Spleen (tissue), 11 donors: ENCODE results near the gene HELB. TPM values are rescaled to one million over a fixed set of nuclear protein-coding genes. Genes with fewer than 3 reads are reported as not detected.

Experiments used
- DNase-seq: peaks from one replicate; pipeline ENCODE4 v3.0.0-alpha.2; 2020
- H3K27ac ChIP-seq, 8 donors: fragments of 200-600 bp; sonication (generic) in 7 of 8; 1 replicate in 4 of 8; 2 replicates in 4 of 8; pipeline versions ENCODE4 v1.5.0 to v1.8.0; 2016 to 2021; ENCODE audit warnings: inconsistent platforms in 4 of 8, mild to moderate bottlenecking in 4 of 8, moderate library complexity in 1 of 8
- H3K27me3 ChIP-seq, 7 donors: fragments of 200-600 bp; sonication (generic) in 6 of 7; replicated peaks in 1 of 7; 1 replicate in 4 of 7; 2 replicates in 3 of 7; pipeline versions ENCODE4 v1.5.0 to v1.8.0; 2016 to 2021; ENCODE audit warnings: inconsistent platforms in 3 of 7, mild to moderate bottlenecking in 1 of 7
- H3K36me3 ChIP-seq, 6 donors: fragments of 200-600 bp; sonication (generic) in 5 of 6; 1 replicate in 4 of 6; 2 replicates in 2 of 6; pipeline versions ENCODE4 v1.5.0 to v1.8.0; 2016 to 2021; ENCODE audit warnings: inconsistent platforms in 2 of 6
- H3K4me1 ChIP-seq, 6 donors: fragments of 200-600 bp; sonication (generic) in 5 of 6; 1 replicate in 3 of 6; 2 replicates in 3 of 6; pipeline versions ENCODE4 v1.5.0 to v1.8.0; 2016 to 2021; ENCODE audit warnings: inconsistent platforms in 3 of 6
- H3K4me3 ChIP-seq, 8 donors: fragments of 200-600 bp; sonication (generic) in 7 of 8; 1 replicate in 4 of 8; 2 replicates in 4 of 8; pipeline versions ENCODE4 v1.5.0 to v1.8.0; 2016 to 2021; ENCODE audit warnings: inconsistent platforms in 4 of 8, mild to moderate bottlenecking in 4 of 8, moderate library complexity in 2 of 8
- H3K9me3 ChIP-seq, 8 donors: fragments of 200-600 bp; sonication (generic) in 7 of 8; 1 replicate in 4 of 8; 2 replicates in 4 of 8; pipeline versions ENCODE4 v1.5.0 to v1.8.0; 2016 to 2021; ENCODE audit warnings: inconsistent platforms in 4 of 8
- POLR2A ChIP-seq, 3 donors: fragments of 450-650 bp; IDR thresholded peaks; one replicate each; pipeline ENCODE4 v1.5.1; 2017; ENCODE audit warnings: antibody characterized with exemption in 3 of 3, mild to moderate bottlenecking in 1 of 3
- POLR2AphosphoS5 ChIP-seq, 3 donors: sonication (generic); formaldehyde crosslinking; IDR thresholded peaks; one replicate each; pipeline ENCODE4 v1.5.1; 2017; ENCODE audit warnings: antibody characterized with exemption in 3 of 3
- WGBS, 5 donors: extraction: QIAGEN DNeasy Blood & Tissue Kit in 3 of 5; methylation state at CpG; one replicate each; pipeline versions ENCODE4 v1.1.5 to v1.1.7; 2013 to 2018; 5-methylcytosine and 5-hydroxymethylcytosine counted together
- intact Hi-C: fragments of 100-400 bp; cut with DNase I; formaldehyde crosslinking; loops from one replicate; pipeline ENCODE4 v1.15.0; 2023; ENCODE audit warnings: low total_unique reads
- polyA plus RNA-seq, 3 donors: library from polyadenylated mRNA; stranded (reverse); fragments of 200-250 nt; gene quantifications; one replicate each; pipeline ENCODE4 v1.2.1, GENCODE V29; 2013
- total RNA-seq, 7 donors: library from RNA; depleted of rRNA in 3 of 7; stranded (reverse); fragments of >200 nt in 3 of 7; fragmentation: NEBNext Ultra II Directional in 4 of 7; extraction: Animal tissue kit (Norgen Biotek cat#: 25700) in 4 of 7; gene quantifications; one replicate each; pipeline versions ENCODE4 v1.1.0 to v1.2.1, GENCODE V29; 2016 to 2021
- TF ChIP-seq, protein P1 (sequence below), 11 experiments: fragments of 200-600 bp in 7 of 11; fragments of 450-650 bp in 4 of 11; sonication (generic) in 4 of 11; IDR thresholded peaks in 8 of 11; conservative IDR thresholded peaks in 3 of 11; 1 replicate in 7 of 11; 2 replicates in 4 of 11; pipeline versions ENCODE4 v1.4.0 to v1.8.0; 2016 to 2021; ENCODE audit warnings: antibody characterized with exemption in 11 of 11, inconsistent platforms in 4 of 11, mild to moderate bottlenecking in 1 of 11
- donor health status: healthy with polysubstance abuse.
- donor health status: DM: no; HTN: no; CAD: no; lungs with moderate emphysema.
- donor health status: DM: no; HTN: no; CAD: no.
- donor health status: Bipolar disorder and iron deficiency.
- donor health status: healthy.
- donor health status: DM: no; HTN: no; CAD: no.
- donor health status: DM: yes; HTN: yes; CAD: no.

Gene HELB
- total and polyA plus RNA-seq, 10 donors: 0.83 to 33.7 (median 18.2) TPM

DNA sequence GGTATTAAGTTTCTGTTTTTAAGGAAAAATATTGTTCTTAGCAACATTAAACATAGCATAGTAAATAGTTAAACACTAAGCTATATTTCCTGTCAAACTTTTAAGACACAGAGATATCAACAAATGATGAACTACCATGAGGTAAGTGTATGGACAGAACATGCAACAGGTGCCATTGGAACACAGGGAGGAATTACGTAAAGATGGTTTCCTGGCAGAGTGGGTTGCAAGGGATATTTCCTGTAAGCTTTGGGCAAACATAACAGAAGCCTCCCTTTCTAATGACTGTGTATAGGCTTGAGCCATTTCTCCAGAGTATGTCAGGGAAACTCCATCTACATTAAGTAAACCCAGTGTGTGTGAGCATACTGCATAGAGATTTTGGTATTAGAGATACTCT lies 31.7 kb upstream of the HELB start:
- no peaks in the 10 kb centered on the region for H3K36me3 ChIP-seq
- H3K27ac ChIP-seq: peak overlapping the region in 2 of 8 donors; percentile 67 to 87
- DNase-seq: no peak
- TF ChIP-seq, protein P1, sequence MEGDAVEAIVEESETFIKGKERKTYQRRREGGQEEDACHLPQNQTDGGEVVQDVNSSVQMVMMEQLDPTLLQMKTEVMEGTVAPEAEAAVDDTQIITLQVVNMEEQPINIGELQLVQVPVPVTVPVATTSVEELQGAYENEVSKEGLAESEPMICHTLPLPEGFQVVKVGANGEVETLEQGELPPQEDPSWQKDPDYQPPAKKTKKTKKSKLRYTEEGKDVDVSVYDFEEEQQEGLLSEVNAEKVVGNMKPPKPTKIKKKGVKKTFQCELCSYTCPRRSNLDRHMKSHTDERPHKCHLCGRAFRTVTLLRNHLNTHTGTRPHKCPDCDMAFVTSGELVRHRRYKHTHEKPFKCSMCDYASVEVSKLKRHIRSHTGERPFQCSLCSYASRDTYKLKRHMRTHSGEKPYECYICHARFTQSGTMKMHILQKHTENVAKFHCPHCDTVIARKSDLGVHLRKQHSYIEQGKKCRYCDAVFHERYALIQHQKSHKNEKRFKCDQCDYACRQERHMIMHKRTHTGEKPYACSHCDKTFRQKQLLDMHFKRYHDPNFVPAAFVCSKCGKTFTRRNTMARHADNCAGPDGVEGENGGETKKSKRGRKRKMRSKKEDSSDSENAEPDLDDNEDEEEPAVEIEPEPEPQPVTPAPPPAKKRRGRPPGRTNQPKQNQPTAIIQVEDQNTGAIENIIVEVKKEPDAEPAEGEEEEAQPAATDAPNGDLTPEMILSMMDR (IDR thresholded peaks at IDR 0.05 in 8 of 11, conservative IDR thresholded peaks at IDR 0.05 in 3 of 11): no peak
- TF ChIP-seq POLR2AphosphoS5 (IDR thresholded peaks at IDR 0.05) (no peak), POLR2A (IDR thresholded peaks at IDR 0.05) (no peak)
- H3K4me3 ChIP-seq: no peak overlapping the region
- 36 to 93% (median 70%) methylated on average over 1 of the region's 1 CpG for WGBS, 5 donors
- intact Hi-C loops: loop anchor here (10.0 kb wide), 1 partner anchor 424 kb away; no protein-coding TSS in a partner anchor
- H3K4me1 ChIP-seq: peaks cover 0 to 38% (median 16%) of the 10 kb centered on the region in 6 donors
- no peaks in the 10 kb centered on the region for H3K27me3 ChIP-seq
- no peaks in the 10 kb centered on the region for H3K9me3 ChIP-seq

DNA sequence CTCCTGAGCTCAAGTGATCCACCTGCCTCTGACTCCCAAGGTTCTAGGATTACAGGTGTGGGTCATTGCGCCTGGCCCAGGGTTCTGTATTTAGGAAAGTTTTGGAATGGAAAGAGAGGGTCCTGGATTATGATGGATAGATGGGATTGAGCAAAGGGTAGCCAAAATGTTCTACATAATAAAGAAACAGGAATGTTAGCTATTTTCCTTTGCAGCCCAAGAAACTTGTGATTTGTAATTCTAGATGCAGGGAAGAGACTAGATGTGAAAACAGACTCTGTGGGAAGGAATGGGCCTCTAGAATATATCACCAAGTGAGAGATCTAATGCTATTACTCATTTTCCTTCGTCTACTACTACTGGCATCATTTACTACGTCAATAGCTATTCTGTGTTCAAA lies 29.6 kb upstream of the HELB start:
- intact Hi-C loops: loop anchor here (10.0 kb wide), 1 partner anchor 422 kb away; no protein-coding TSS in a partner anchor
- WGBS, 5 donors: 59 to 65% (median 64%) methylated on average over 3 of the region's 3 CpGs
- Histone ChIP-seq H3K36me3 (no peaks in the 10 kb centered on the region), H3K9me3 (no peaks in the 10 kb centered on the region), H3K4me1 (peaks cover 0 to 34% (median 14%) of the 10 kb centered on the region in 6 donors), H3K27me3 (no peaks in the 10 kb centered on the region), H3K4me3 (no peak overlapping the region), H3K27ac (no peak overlapping the region)
- DNase-seq: no peak
- TF ChIP-seq POLR2A (IDR thresholded peaks at IDR 0.05): no peak
- TF ChIP-seq POLR2AphosphoS5 (IDR thresholded peaks at IDR 0.05): no peak
- TF ChIP-seq, protein P1 (IDR thresholded peaks at IDR 0.05 in 8 of 11, conservative IDR thresholded peaks at IDR 0.05 in 3 of 11): no peak

DNA sequence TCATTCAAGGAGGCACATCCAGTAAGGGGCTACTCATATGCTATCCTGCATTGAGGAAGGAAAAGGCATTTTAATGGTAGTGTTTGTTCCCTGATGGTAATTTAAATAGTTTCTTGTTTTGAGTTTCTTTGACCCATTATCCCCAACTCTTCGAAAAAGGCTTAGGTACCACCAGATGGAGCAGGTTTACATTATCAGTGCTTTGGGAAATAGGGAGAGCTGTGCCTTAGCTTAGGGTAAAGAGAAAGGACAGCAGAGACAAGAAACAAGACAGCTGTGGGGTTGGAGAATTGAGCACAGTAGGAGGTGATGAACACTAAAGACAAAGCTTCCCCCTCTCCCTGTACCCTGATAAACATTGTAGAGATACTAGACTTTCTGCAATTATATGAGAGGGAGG lies 29.1 kb upstream of the HELB start:
- WGBS, 5 donors: 80 to 90% (median 84%) methylated on average over 1 of the region's 1 CpG
- H3K4me1 ChIP-seq: peaks cover 0 to 29% (median 12%) of the 10 kb centered on the region in 6 donors
- no peak for DNase-seq
- no peaks in the 10 kb centered on the region for H3K27me3 ChIP-seq
- no peak overlapping the region for H3K27ac ChIP-seq
- H3K9me3 ChIP-seq: no peaks in the 10 kb centered on the region
- TF ChIP-seq, protein P1 (IDR thresholded peaks at IDR 0.05 in 8 of 11, conservative IDR thresholded peaks at IDR 0.05 in 3 of 11): no peak
- no peak for TF ChIP-seq POLR2A (IDR thresholded peaks at IDR 0.05)
- TF ChIP-seq POLR2AphosphoS5 (IDR thresholded peaks at IDR 0.05): no peak
- H3K4me3 ChIP-seq: no peak overlapping the region
- intact Hi-C loops: loop anchor here (10.0 kb wide), 1 partner anchor 422 kb away; no protein-coding TSS in a partner anchor
- no peaks in the 10 kb centered on the region for H3K36me3 ChIP-seq

DNA sequence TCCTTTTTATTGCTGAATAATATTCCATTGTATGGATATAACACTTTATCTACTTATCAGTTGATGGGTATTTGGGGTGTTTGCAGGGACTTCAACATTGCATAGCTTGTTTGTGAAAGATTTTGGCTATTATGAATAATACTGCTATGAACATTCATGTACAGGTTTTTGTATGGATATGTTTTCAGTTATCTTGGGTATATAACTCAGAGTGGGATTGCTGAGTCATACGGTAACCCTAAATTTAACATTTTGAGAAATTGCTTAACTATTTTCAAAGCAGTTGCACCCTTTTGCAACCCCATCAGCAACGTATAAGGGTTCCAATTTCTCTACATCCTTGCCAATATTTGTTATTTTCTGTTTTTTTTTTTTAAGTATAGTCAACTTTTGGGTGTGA lies 27.3 kb upstream of the HELB start:
- intact Hi-C loops: loop anchor here (10.0 kb wide), 1 partner anchor 420 kb away; no protein-coding TSS in a partner anchor
- DNase-seq: no peak
- Histone ChIP-seq H3K36me3 (no peaks in the 10 kb centered on the region), H3K4me1 (peaks cover 4 to 22% (median 8%) of the 10 kb centered on the region in 6 donors), H3K9me3 (no peaks in the 10 kb centered on the region), H3K27ac (no peak overlapping the region), H3K27me3 (no peaks in the 10 kb centered on the region), H3K4me3 (no peak overlapping the region)
- TF ChIP-seq, protein P1 (IDR thresholded peaks at IDR 0.05 in 8 of 11, conservative IDR thresholded peaks at IDR 0.05 in 3 of 11): no peak
- WGBS, 5 donors: 40 to 66% (median 52%) methylated on average over 2 of the region's 2 CpGs
